ENCODE results near the gene ADAMTS1.

ADAMTS1 gene

DNA sequence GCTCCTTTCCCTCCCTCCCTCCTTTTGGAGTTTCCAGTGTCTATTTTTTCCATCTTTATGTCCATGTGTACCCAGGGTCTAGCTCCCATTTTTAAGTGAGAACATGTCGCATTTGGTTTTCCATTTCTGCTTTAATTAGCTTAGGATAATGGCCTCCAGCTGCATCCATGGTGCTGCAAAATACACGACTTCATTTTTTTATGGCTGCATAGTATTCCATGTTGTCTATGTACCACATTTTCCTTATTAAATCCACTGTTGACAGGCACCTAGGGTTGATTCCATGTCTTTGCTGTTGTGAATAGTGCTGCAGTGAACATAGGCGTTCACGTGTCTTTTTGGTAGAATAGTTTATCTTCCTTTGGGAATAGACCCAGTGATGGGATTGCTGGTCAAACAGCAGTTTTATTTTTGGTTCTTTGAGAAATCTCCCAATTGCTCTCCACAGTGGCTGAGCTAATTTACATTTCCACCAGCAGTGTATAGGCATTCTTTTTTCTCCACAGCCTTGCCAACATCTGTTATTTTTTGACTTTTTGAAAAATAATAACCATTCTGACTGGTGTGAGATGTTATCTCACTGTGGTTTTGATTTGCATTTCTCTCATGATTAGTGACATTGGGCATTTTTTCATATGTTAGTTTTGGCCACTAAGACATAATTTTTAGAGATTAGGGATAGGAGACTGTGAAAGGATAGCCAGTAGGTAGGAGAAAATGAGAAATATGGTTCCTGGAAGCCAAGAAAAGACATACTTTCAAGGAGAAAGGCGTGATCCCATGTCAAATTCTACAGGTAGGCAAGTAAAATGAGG lies 50.4 kb downstream of the ADAMTS1 start:
- Histone ChIP-seq H3K27me3 (no peaks in the 10 kb centered on the region), H3K4me1 (no peaks in the 10 kb centered on the region), H4K20me1 (no peaks in the 10 kb centered on the region), H3K27ac (no peak overlapping the region), H3K36me3 (no peaks in the 10 kb centered on the region), H3K9ac (no peak overlapping the region), H3K4me3 (no peak overlapping the region), H3K9me3 (no peaks in the 10 kb centered on the region), H3K4me2 (no peak overlapping the region)
- TF ChIP-seq Cebpa-rat (IDR thresholded peaks at IDR 0.05): no peak

DNA sequence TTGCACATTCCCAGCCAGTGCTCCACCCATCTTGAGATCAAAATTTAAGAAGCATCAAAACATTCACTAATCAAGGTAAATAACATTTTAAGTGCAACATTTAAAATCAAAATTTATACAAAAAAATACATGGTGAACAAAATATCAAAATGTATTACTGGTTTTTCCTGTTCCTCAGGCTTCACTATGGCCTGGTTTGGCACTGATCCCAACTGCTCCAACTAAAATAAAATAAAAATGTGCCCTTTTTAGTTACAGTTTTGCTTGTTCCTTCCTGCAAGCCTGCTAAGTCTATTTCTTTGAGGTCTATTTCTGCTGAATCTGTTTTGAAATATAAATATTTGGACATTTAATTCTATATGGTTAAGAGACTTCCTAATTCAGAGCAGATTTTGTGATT lies 54.9 kb downstream of the ADAMTS1 start:
- TF ChIP-seq Cebpa-rat (IDR thresholded peaks at IDR 0.05): no peak
- Histone ChIP-seq H3K9me3 (no peaks in the 10 kb centered on the region), H3K36me3 (no peaks in the 10 kb centered on the region), H3K4me2 (no peak overlapping the region), H3K4me3 (no peak overlapping the region), H3K4me1 (no peaks in the 10 kb centered on the region), H4K20me1 (no peaks in the 10 kb centered on the region), H3K27ac (no peak overlapping the region), H3K27me3 (no peaks in the 10 kb centered on the region), H3K9ac (no peak overlapping the region)

DNA sequence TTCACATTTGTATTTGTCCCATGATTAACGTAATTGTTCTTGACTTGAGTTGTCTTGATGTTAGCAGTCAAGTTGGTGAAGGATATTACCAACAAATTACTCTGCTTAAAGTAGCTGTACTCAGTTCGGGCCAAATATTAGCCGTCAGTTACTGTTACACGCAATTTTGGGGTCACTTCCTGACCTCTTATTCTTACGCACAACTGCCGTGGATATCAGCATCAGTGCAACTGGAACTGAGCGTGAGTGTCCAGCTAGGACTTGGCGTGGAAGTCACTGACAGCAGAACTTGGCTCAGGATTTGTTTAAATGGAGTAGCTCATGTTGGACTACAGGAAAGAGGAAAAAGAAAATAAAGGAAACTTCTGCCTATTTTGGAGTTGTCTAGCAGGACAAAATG lies 56.4 kb downstream of the ADAMTS1 start:
- H3K4me2 ChIP-seq: no peak overlapping the region
- no peaks in the 10 kb centered on the region for H3K27me3 ChIP-seq
- no peak overlapping the region for H3K9ac ChIP-seq
- no peak overlapping the region for H3K4me3 ChIP-seq
- H3K9me3 ChIP-seq: no peaks in the 10 kb centered on the region
- no peaks in the 10 kb centered on the region for H3K36me3 ChIP-seq
- H3K27ac ChIP-seq: no peak overlapping the region
- no peaks in the 10 kb centered on the region for H3K4me1 ChIP-seq
- H4K20me1 ChIP-seq: no peaks in the 10 kb centered on the region
- TF ChIP-seq Cebpa-rat (IDR thresholded peaks at IDR 0.05): no peak

All from BLaER1 (cell line).